PC-3 (cell line): ENCODE results near the gene ZFHX2. TPM values are rescaled to one million over a fixed set of nuclear protein-coding genes. Genes with fewer than 3 reads are reported as not detected.
A peak's percentile ranks its signal among the peaks of the same experiment; 100 is the strongest.

Source experiments
- ATAC-seq: fragments of 200-7000 bp; cut with Tn5 transposase; 2 replicates; pipeline ENCODE4 v1.9.1; 2020; ENCODE audit warnings: mild to moderate bottlenecking, moderate library complexity
- BruUV-seq: library from RNA; stranded (reverse); fragments of 400-500 nt; replicated peaks from 2 replicates; lab custom pipeline; 2021; lab: Mats Ljungman, UMichigan
- CTCF ChIA-PET: fragments of 300-600 bp; sonication (Branson Sonifier 250); formaldehyde crosslinking; loops from one replicate; lab custom pipeline; 2022; ENCODE audit warnings: antibody characterized with exemption; lab: Charles Lee
- POLR2A ChIA-PET: fragments of 300-600 bp; sonication (Branson Sonifier 250); formaldehyde crosslinking; loops from one replicate; lab custom pipeline; 2022; ENCODE audit warnings: antibody characterized with exemption; ENCODE audit not compliant: unreplicated experiment; lab: Charles Lee
- DNase-seq: peaks from one replicate; pipeline ENCODE4 v3.0.0-alpha.2; 2015
- H2AFZ ChIP-seq: fragments of 300-600 bp; sonication (generic); 2 replicates; pipeline ENCODE4 v1.6.0; 2016; ENCODE audit warnings: antibody characterized with exemption, low read length
- H3F3A ChIP-seq: fragments of 300-600 bp; sonication (generic); one replicate; pipeline ENCODE4 v1.6.0; 2017; ENCODE audit warnings: antibody characterized with exemption, low read length, control low read depth, mild to moderate bottlenecking; ENCODE audit not compliant: unreplicated experiment
- H3K27ac ChIP-seq: fragments of 300-600 bp; sonication (generic); 2 replicates; pipeline ENCODE4 v1.5.1; 2016; ENCODE audit warnings: mild to moderate bottlenecking, low read length
- H3K27me3 ChIP-seq: fragments of 300-600 bp; sonication (generic); 2 replicates; pipeline ENCODE4 v1.6.1; 2016; ENCODE audit warnings: low read length, mixed read lengths
- H3K36me3 ChIP-seq: fragments of 300-600 bp; sonication (generic); 2 replicates; pipeline ENCODE4 v1.6.1; 2016; ENCODE audit warnings: low read depth, mixed run types, low read length, mixed read lengths
- H3K4me1 ChIP-seq: fragments of 300-600 bp; sonication (generic); 2 replicates; pipeline ENCODE4 v1.5.1; 2016; ENCODE audit warnings: low read length; ENCODE audit not compliant: insufficient read depth
- H3K4me2 ChIP-seq: fragments of 300-600 bp; sonication (generic); 2 replicates; pipeline ENCODE4 v1.6.0; 2016; ENCODE audit warnings: low read length
- H3K4me3 ChIP-seq: fragments of 300-600 bp; sonication (generic); 2 replicates; pipeline ENCODE4 v1.5.1; 2016; ENCODE audit warnings: mild to moderate bottlenecking, low read length, mixed read lengths
- H3K79me2 ChIP-seq: fragments of 300-600 bp; sonication (generic); 2 replicates; pipeline ENCODE4 v1.6.1; 2017; ENCODE audit warnings: low read length, mixed read lengths
- H3K9ac ChIP-seq: fragments of 300-600 bp; sonication (generic); 2 replicates; pipeline ENCODE4 v1.6.0; 2016; ENCODE audit warnings: mild to moderate bottlenecking, low read length
- H3K9me2 ChIP-seq: fragments of 300-600 bp; sonication (generic); replicated peaks from 2 replicates; pipeline ENCODE4 v1.6.1; 2016; ENCODE audit warnings: mixed run types, low read length, mixed read lengths
- H3K9me3 ChIP-seq: fragments of 300-600 bp; sonication (generic); 2 replicates; pipeline ENCODE4 v1.6.1; 2016; ENCODE audit warnings: low read length, mixed read lengths
- H4K20me1 ChIP-seq: fragments of 300-600 bp; sonication (generic); 2 replicates; pipeline ENCODE4 v1.6.1; 2016; ENCODE audit warnings: low read length, mixed read lengths
- CTCF ChIP-seq: fragments of 300-600 bp; sonication (generic); conservative IDR thresholded peaks from 2 replicates; pipeline ENCODE4 v1.5.1; 2017; ENCODE audit warnings: antibody characterized with exemption, low read depth, mild to moderate bottlenecking, low read length
- EZH2 ChIP-seq: fragments of 300-600 bp; sonication (generic); IDR thresholded peaks from one replicate; pipeline ENCODE4 v1.6.1; 2017; ENCODE audit warnings: antibody characterized with exemption, mild to moderate bottlenecking, low read length; ENCODE audit not compliant: unreplicated experiment
- EZH2phosphoT487 ChIP-seq: fragments of 300-600 bp; sonication (generic); IDR thresholded peaks from 2 replicates; pipeline ENCODE4 v1.6.1; 2018; ENCODE audit warnings: mild to moderate bottlenecking, antibody characterized with exemption, low read length, borderline replicate concordance
- intact Hi-C: fragments of 100-400 bp; cut with micrococcal nuclease; formaldehyde crosslinking; loops from 2 replicates; pipeline ENCODE4 v1.9.0; 2023
- total RNA-seq: library from RNA; depleted of rRNA; stranded (reverse); fragments of >200 nt; gene quantifications from 2 replicates; pipeline ENCODE4 v1.2.3, GENCODE V29; 2014

The ZFHX2 gene
- total RNA-seq, 1 experiment from 2014 or later, result 0.55 TPM

GRCh38 chr14:23566778-23567185 lies 15.2 kb upstream of the ZFHX2 start:
- Histone ChIP-seq H3K9me2 (no peaks in the 10 kb centered on the region), H3K4me3 (peak overlapping the region; percentile 81), H3K36me3 (peaks cover 3% of the 10 kb centered on the region; the same call in 1 of the 2 replicates), H3F3A (no peaks in the 10 kb centered on the region), H3K9me3 (no peaks in the 10 kb centered on the region), H2AFZ (peak overlapping the region; percentile 95), H3K9ac (peak overlapping the region; percentile 87), H3K4me2 (peak overlapping the region; percentile 94), H3K27me3 (no peaks in the 10 kb centered on the region), H3K79me2 (peaks cover 9% of the 10 kb centered on the region; the same call in 1 of the 2 replicates), H3K4me1 (peaks cover 26% of the 10 kb centered on the region), H3K27ac (peak overlapping the region; percentile 45), H4K20me1 (no peaks in the 10 kb centered on the region)
- DNase-seq (peak; percentile 63), ATAC-seq (peak; percentile 34)
- ChIA-PET CTCF (interaction anchor here (0.5 kb wide), 1 partner anchor 16 kb away, joined by 3 read pairs; no protein-coding TSS in a partner anchor), POLR2A (interaction anchor here (0.5 to 0.6 kb wide), 2 partner anchors 528 to 548 kb away, joined by 3 to 4 read pairs; no protein-coding TSS in a partner anchor)
- TF ChIP-seq CTCF (peak; percentile 37; the same call in 1 of the 2 replicates), EZH2 (no peak)
- intact Hi-C loops, result no loop called here
- no TSS peak for BruUV-seq

GRCh38 chr14:23566112-23566777 lies 14.7 kb upstream of the ZFHX2 start:
- no peaks in the 10 kb centered on the region for H4K20me1 ChIP-seq
- ATAC-seq (no peak), DNase-seq (no peak)
- CTCF ChIA-PET, result interaction anchor here (0.5 kb wide), 1 partner anchor 17 kb away, joined by 3 read pairs; no protein-coding TSS in a partner anchor
- H3F3A ChIP-seq, result no peaks in the 10 kb centered on the region
- H3K27ac ChIP-seq, result no peak overlapping the region
- H3K36me3 ChIP-seq, result peaks cover 5% of the 10 kb centered on the region; the same call in 1 of the 2 replicates
- intact Hi-C loops, result no loop called here
- H2AFZ ChIP-seq, result no peak overlapping the region; the same call in 1 of the 2 replicates
- no TSS peak for BruUV-seq
- H3K27me3 ChIP-seq, result no peaks in the 10 kb centered on the region
- peaks cover 9% of the 10 kb centered on the region; the same call in 1 of the 2 replicates for H3K79me2 ChIP-seq
- H3K4me3 ChIP-seq, result peak overlapping the region; percentile 81
- no peaks in the 10 kb centered on the region for H3K9me2 ChIP-seq
- H3K9ac ChIP-seq, result no peak overlapping the region
- peak overlapping the region; percentile 94 for H3K4me2 ChIP-seq
- TF ChIP-seq EZH2 (no peak), CTCF (no peak), EZH2phosphoT487 (no peak)
- H3K4me1 ChIP-seq, result peaks cover 31% of the 10 kb centered on the region
- POLR2A ChIA-PET, result interaction anchor here (0.5 to 0.6 kb wide), 2 partner anchors 528 to 549 kb away, joined by 3 to 4 read pairs; no protein-coding TSS in a partner anchor
- no peaks in the 10 kb centered on the region for H3K9me3 ChIP-seq

GRCh38 chr14:23565626-23566025 lies 14.1 kb upstream of the ZFHX2 start:
- peaks cover 5% of the 10 kb centered on the region; the same call in 1 of the 2 replicates for H3K36me3 ChIP-seq
- H3F3A ChIP-seq, result no peaks in the 10 kb centered on the region
- H3K9me3 ChIP-seq, result no peaks in the 10 kb centered on the region
- no peaks in the 10 kb centered on the region for H3K9me2 ChIP-seq
- ChIA-PET CTCF (no interaction called here), POLR2A (no interaction called here)
- H2AFZ ChIP-seq, result no peak overlapping the region
- H3K9ac ChIP-seq, result no peak overlapping the region
- H3K79me2 ChIP-seq, result peaks cover 9% of the 10 kb centered on the region; the same call in 1 of the 2 replicates
- intact Hi-C loops, result no loop called here
- no TSS peak for BruUV-seq
- no peak overlapping the region for H3K4me3 ChIP-seq
- TF ChIP-seq CTCF, result no peak
- TF ChIP-seq EZH2, result no peak
- TF ChIP-seq EZH2phosphoT487, result no peak
- ATAC-seq (no peak), DNase-seq (no peak)
- no peaks in the 10 kb centered on the region for H4K20me1 ChIP-seq
- no peaks in the 10 kb centered on the region for H3K27me3 ChIP-seq
- no peak overlapping the region for H3K4me2 ChIP-seq
- peaks cover 31% of the 10 kb centered on the region for H3K4me1 ChIP-seq
- H3K27ac ChIP-seq, result no peak overlapping the region
